GM20000 (cell line): ENCODE measurements around the gene PHF21A.

Source experiments
- DNase-seq: peaks from one replicate; pipeline ENCODE4 v3.0.0; 2012; ENCODE audit warnings: low spot score
- CTCF ChIP-seq: IDR thresholded peaks from 2 replicates; pipeline ENCODE4 v1.5.1; 2012; ENCODE audit warnings: mild to moderate bottlenecking, control low read depth; ENCODE audit errors: extremely low read depth, missing control alignments

The PHF21A gene

GRCh38 chr11:46114378-46114777, 6.9 kb downstream of the PHF21A start:
- DNase-seq: no peak

DNA sequence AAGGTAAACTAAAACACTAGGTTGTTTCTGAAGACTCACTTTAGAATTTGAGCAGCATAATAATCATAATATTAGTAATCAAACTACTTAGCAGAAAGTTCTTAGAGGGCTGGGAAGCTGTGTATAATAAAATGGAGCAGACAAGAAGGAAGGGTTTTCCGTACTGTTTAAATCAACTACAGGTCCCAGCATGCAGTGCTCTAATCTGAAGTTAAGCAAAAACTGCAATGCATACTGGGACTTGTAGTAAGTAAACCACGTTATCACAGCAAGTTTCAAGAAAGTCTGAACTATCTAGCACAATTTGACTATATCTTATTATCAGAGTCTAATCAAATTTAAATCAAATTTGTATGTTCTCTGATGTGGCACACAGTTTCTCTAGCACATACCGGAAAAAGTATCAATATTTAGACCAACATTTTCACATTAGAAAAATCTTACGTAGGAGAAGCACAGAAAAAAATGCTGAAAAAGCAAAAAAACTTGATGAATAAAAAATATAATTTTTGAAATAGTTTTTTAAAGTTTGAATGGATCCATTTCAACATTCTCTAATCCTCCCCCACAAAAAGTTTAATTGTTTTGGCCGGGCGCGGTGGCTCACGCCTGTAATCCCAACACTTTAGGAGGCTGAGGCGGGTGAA, 8.2 kb downstream of the PHF21A start:
- TF ChIP-seq CTCF: no peak
- peak; percentile 45 for DNase-seq

More at GRCh38 chr11:46114378-46114777, 6.9 kb downstream of the PHF21A start:
- TF ChIP-seq CTCF: no peak

- no peak for TF ChIP-seq CTCF
- no peak for DNase-seq
Measured at GRCh38 chr11:46108751-46109150, 12.5 kb downstream of the PHF21A start.

GRCh38 chr11:46107780-46108179, 13.5 kb downstream of the PHF21A start:
- DNase-seq: no peak
- no peak for TF ChIP-seq CTCF

GRCh38 chr11:46107408-46107718, 13.9 kb downstream of the PHF21A start:
- TF ChIP-seq CTCF: no peak

DNA sequence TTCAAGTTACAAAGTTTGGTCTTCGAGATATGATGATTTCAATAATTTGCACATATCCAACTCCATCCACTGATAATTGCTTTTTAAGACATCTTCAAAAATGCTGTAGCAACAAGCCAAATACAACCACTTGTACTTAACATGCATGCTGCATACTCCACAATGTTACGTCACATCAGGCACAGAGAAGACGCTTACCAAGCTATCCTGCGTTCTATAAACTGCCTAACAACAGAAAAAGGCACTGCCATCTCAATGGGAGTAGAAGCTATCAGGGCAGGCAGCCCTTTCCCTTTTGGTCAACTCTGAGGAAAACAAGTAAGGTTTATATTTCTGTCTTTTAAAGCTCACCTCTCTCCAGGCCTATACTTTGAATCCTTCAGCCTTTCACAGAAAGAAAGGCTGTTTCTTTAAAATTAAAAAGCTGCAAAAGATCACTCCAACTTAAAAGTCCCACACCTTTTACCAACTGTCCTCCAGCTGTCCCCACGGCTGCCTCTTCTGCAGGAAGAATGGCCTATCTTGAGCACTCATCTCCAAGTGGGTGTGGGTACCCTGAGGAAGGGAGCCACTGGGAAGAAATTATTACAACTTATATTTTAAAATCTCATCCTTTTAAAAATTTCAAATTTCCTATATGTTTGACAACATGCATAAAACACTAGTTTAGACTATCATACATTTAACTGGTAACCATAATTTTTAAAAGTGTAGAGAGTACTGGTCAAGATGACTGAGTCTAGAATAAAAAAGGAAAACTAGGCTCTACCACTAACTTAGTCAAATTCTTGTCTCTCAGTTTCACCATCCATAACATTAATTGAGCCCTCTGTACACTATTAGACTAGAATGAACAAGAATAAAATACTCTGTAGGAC, 14.5 kb downstream of the PHF21A start:
- no peak for DNase-seq
- no peak for TF ChIP-seq CTCF

More at GRCh38 chr11:46107408-46107718, 13.9 kb downstream of the PHF21A start:
- no peak for DNase-seq

DNA sequence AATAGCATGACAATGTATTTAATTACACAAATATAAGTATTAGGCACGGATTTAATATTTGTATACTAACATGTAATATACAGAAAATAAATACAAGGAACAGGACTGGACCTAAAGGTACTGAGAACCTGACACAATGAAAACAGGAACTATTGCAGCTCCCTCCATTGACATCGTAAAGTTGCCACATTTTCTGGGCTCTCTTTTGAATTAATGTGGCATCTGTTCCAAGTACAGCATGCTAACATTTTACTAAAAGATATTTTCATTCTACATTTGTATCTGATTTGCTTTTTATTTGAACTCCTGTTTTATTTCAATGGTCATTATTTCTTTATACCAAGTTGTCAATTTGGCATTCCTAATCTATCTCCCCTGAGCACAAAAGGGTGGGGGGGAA, 15.3 kb downstream of the PHF21A start:
- no peak for DNase-seq
- no peak for TF ChIP-seq CTCF
